Measurements from ENCODE around the gene DFFB.

DFFB gene

DNA sequence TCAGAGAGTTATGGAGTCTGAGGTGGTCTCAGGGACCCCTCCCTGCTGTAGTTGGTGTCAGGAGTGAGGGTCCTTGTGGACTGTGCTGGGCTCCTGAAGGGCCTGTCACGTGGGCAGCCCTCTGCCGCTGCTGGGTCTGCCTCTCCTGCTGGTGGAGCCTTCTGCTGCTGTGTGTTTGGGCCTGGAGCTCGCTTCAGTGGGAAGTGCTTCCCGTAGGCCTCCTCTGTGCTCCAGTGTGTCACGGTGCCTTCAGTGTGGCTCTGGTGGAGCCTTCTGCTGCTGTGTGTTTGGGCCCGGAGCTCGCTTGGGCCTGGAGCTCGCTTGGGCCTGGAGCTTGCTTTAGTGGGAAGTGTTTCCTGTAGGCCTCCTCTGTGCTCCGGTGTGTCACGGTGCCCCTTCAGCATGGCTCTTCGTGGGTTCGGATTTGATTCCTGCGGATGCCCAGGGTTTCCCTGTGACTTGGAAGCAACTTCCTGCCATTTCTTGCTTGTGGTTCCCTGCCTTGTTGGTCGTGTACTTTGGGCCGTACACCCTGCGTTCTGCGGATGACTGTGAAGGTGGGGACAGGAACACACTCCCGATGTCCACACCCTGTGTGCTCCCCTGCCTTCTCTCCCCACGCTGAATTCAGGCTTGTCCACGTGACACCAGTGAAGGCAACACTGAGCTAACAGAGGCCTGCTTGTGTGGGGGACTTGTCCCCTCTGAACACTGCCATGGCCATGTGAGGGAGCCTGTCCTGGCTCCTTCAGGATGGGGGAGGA, 23.3 kb downstream of the DFFB start:
- no peaks in the 10 kb centered on the region for H3K27me3 ChIP-seq (ENCODE audit: control insufficient read depth in 5 of 5, insufficient read depth in 4 of 5, low read length in 5 of 5)
- H3K9ac ChIP-seq (ENCODE audit: low read length in 5 of 5) = no peak overlapping the region
- no peaks in the 10 kb centered on the region for H3K4me1 ChIP-seq (ENCODE audit: control insufficient read depth in 5 of 5, insufficient read depth in 5 of 5, low read length in 5 of 5)
- H3K36me3 ChIP-seq (ENCODE audit: control insufficient read depth in 5 of 5, insufficient read depth in 5 of 5, low read length in 5 of 5) = peaks cover 7 to 79% (median 57%) of the 10 kb centered on the region in 5 donors
- peaks cover 4 to 16% (median 15%) of the 10 kb centered on the region in 5 donors for H3K9me3 ChIP-seq (ENCODE audit: control insufficient read depth in 5 of 5, low read length in 5 of 5)
- H3K27ac ChIP-seq (ENCODE audit: low read depth, low read length) = no peak overlapping the region
- H3K4me3 ChIP-seq (ENCODE audit: low read depth in 1 of 5, low read length in 5 of 5) = no peak overlapping the region

DNA sequence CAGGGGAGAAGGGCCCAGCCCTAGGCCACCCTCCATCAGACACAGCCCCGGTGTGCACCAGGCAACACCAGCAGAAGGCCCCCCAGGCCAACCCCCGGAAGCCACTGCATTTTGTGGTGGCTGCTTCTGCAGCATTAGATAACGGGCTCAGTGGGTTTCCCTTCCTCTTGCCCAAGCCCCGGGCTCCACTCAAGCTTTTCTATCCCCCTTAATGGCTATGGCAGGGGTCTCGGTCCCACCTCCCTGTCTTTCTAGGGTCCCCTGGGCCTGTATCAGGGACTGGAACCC, 23.9 kb downstream of the DFFB start:
- peaks cover 4 to 16% (median 15%) of the 10 kb centered on the region in 5 donors for H3K9me3 ChIP-seq (ENCODE audit: control insufficient read depth in 5 of 5, low read length in 5 of 5)
- no peak overlapping the region for H3K9ac ChIP-seq (ENCODE audit: low read length in 5 of 5)
- no peaks in the 10 kb centered on the region for H3K27me3 ChIP-seq (ENCODE audit: control insufficient read depth in 5 of 5, insufficient read depth in 4 of 5, low read length in 5 of 5)
- no peaks in the 10 kb centered on the region for H3K4me1 ChIP-seq (ENCODE audit: control insufficient read depth in 5 of 5, insufficient read depth in 5 of 5, low read length in 5 of 5)
- H3K36me3 ChIP-seq (ENCODE audit: control insufficient read depth in 5 of 5, insufficient read depth in 5 of 5, low read length in 5 of 5) = peaks cover 5 to 81% (median 59%) of the 10 kb centered on the region in 5 donors
- no peak overlapping the region for H3K4me3 ChIP-seq (ENCODE audit: low read depth in 1 of 5, low read length in 5 of 5)
- H3K27ac ChIP-seq (ENCODE audit: low read depth, low read length) = no peak overlapping the region

DNA sequence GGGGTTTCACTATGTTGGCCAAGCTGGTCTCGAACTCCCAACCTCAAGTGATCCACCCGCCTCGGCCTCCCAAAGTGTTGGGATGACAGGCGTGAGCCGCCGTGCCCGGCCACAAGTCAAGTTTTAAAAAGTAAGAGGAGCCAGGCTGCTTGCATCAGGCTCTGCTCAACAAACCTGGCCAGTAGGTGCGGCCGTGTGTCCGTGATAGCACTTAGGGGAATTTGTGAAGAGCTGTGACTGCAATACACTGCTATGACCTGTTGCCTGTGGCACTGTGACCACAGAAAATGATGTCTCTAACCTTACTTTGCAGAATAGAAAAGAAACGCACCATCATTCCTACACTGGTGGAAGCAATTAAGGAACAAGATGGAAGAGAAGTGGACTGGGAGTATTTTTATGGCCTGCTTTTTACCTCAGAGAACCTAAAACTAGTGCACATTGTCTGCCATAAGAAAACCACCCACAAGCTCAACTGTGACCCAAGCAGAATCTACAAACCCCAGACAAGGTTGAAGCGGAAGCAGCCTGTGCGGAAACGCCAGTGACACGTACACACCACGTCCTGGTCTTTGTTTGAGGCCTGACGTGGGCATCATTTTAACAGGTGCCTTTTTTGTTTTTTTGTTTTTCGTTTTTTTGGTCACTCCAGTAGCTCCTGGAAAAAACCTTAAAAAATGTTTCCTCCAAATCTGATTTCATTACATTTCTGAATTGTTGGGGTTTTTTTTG, 26.1 kb downstream of the DFFB start:
- H3K4me1 ChIP-seq (ENCODE audit: control insufficient read depth in 5 of 5, insufficient read depth in 5 of 5, low read length in 5 of 5) = no peaks in the 10 kb centered on the region
- no peak overlapping the region for H3K27ac ChIP-seq (ENCODE audit: low read depth, low read length)
- no peak overlapping the region for H3K4me3 ChIP-seq (ENCODE audit: low read depth in 1 of 5, low read length in 5 of 5)
- no peak overlapping the region for H3K9ac ChIP-seq (ENCODE audit: low read length in 5 of 5)
- H3K9me3 ChIP-seq (ENCODE audit: control insufficient read depth in 5 of 5, low read length in 5 of 5) = peaks cover 4 to 16% (median 15%) of the 10 kb centered on the region in 5 donors
- H3K36me3 ChIP-seq (ENCODE audit: control insufficient read depth in 5 of 5, insufficient read depth in 5 of 5, low read length in 5 of 5) = peaks cover 7 to 82% (median 57%) of the 10 kb centered on the region in 5 donors
- H3K27me3 ChIP-seq (ENCODE audit: control insufficient read depth in 5 of 5, insufficient read depth in 4 of 5, low read length in 5 of 5) = no peaks in the 10 kb centered on the region

DNA sequence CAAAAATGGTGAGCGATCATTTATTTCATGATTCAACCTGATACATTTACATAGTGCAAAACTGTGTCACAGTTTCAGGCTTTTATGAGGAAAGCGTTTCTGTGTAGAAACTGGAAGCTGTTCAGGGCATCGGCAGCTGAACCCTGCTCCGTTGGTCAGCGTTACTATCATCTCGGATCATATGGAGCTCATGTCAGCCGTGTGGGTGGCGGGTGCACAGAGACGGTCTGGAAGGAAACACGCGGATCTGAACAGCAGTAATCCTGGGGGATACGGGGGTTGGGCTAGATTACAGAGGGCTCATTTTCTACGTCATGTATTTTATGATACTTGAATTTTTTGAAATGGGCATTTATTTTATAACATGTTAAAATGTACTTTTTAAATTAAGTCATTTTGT, 27.7 kb downstream of the DFFB start:
- peaks cover 4 to 82% (median 53%) of the 10 kb centered on the region in 5 donors for H3K36me3 ChIP-seq (ENCODE audit: control insufficient read depth in 5 of 5, insufficient read depth in 5 of 5, low read length in 5 of 5)
- no peak overlapping the region for H3K9ac ChIP-seq (ENCODE audit: low read length in 5 of 5)
- H3K9me3 ChIP-seq (ENCODE audit: control insufficient read depth in 5 of 5, low read length in 5 of 5) = peaks cover 0 to 2% (median 0%) of the 10 kb centered on the region in 5 donors
- H3K4me1 ChIP-seq (ENCODE audit: control insufficient read depth in 5 of 5, insufficient read depth in 5 of 5, low read length in 5 of 5) = no peaks in the 10 kb centered on the region
- H3K27me3 ChIP-seq (ENCODE audit: control insufficient read depth in 5 of 5, insufficient read depth in 4 of 5, low read length in 5 of 5) = no peaks in the 10 kb centered on the region
- no peak overlapping the region for H3K4me3 ChIP-seq (ENCODE audit: low read depth in 1 of 5, low read length in 5 of 5)
- H3K27ac ChIP-seq (ENCODE audit: low read depth, low read length) = no peak overlapping the region

DNA sequence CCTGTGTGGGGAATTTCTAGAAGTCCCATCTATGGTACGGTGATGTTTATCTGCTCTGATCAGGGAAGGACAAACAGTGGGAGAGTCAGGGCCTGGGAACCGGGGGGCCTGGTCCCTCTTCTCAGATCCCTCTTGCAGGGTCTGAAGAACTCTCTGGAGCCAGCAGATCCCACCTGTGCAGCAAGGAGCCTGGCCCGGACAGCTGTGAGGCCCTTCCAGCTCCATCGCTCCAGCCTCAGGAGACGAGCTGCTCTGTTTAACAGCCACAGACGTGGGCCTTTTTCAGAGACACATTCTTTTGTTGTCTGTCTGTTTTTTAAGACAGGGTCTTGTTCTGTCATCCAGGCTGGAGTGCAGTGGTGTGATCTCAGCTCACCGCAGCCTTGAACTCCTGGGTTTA, 28.3 kb downstream of the DFFB start:
- no peak overlapping the region for H3K9ac ChIP-seq (ENCODE audit: low read length in 5 of 5)
- no peak overlapping the region for H3K4me3 ChIP-seq (ENCODE audit: low read depth in 1 of 5, low read length in 5 of 5)
- peaks cover 0 to 4% (median 0%) of the 10 kb centered on the region in 5 donors for H3K4me1 ChIP-seq (ENCODE audit: control insufficient read depth in 5 of 5, insufficient read depth in 5 of 5, low read length in 5 of 5)
- H3K27ac ChIP-seq (ENCODE audit: low read depth, low read length) = no peak overlapping the region
- H3K27me3 ChIP-seq (ENCODE audit: control insufficient read depth in 5 of 5, insufficient read depth in 4 of 5, low read length in 5 of 5) = no peaks in the 10 kb centered on the region
- peaks cover 4 to 82% (median 53%) of the 10 kb centered on the region in 5 donors for H3K36me3 ChIP-seq (ENCODE audit: control insufficient read depth in 5 of 5, insufficient read depth in 5 of 5, low read length in 5 of 5)
- H3K9me3 ChIP-seq (ENCODE audit: control insufficient read depth in 5 of 5, low read length in 5 of 5) = no peaks in the 10 kb centered on the region

- H3K9ac ChIP-seq (ENCODE audit: low read length in 5 of 5) = no peak overlapping the region
- H3K27ac ChIP-seq (ENCODE audit: low read depth, low read length) = no peak overlapping the region
- no peaks in the 10 kb centered on the region for H3K9me3 ChIP-seq (ENCODE audit: control insufficient read depth in 5 of 5, low read length in 5 of 5)
- peaks cover 0 to 4% (median 0%) of the 10 kb centered on the region in 5 donors for H3K4me1 ChIP-seq (ENCODE audit: control insufficient read depth in 5 of 5, insufficient read depth in 5 of 5, low read length in 5 of 5)
- H3K36me3 ChIP-seq (ENCODE audit: control insufficient read depth in 5 of 5, insufficient read depth in 5 of 5, low read length in 5 of 5) = peaks cover 4 to 82% (median 55%) of the 10 kb centered on the region in 5 donors
- H3K4me3 ChIP-seq (ENCODE audit: low read depth in 1 of 5, low read length in 5 of 5) = no peak overlapping the region
- no peaks in the 10 kb centered on the region for H3K27me3 ChIP-seq (ENCODE audit: control insufficient read depth in 5 of 5, insufficient read depth in 4 of 5, low read length in 5 of 5)
These were observed 28.9 kb downstream of the DFFB start for GRCh38 chr1:3886106-3886670.

DNA sequence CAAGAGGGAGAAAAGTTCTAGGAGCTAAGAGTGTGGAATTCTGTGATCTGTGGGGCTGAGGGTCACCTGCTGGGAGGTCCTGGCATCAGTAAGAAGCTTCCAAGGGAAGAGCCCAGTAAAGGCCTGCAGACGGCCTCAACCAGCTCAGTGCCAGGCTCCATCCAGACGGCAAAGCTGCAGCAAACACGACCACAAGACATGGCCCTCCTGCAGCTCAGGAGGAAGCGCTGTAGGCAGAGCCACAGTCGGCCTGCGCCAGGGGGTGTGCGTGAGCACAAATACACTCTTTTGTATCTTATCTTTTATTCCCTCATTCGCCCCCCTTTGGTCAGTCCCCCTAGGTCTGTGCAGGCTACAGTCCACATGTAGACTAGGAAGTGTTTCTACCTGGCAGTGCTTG, 29.4 kb downstream of the DFFB start:
- H3K36me3 ChIP-seq (ENCODE audit: control insufficient read depth in 5 of 5, insufficient read depth in 5 of 5, low read length in 5 of 5) = peaks cover 4 to 84% (median 57%) of the 10 kb centered on the region in 5 donors
- H3K4me3 ChIP-seq (ENCODE audit: low read depth in 1 of 5, low read length in 5 of 5) = no peak overlapping the region
- H3K27ac ChIP-seq (ENCODE audit: low read depth, low read length) = no peak overlapping the region
- H3K9me3 ChIP-seq (ENCODE audit: control insufficient read depth in 5 of 5, low read length in 5 of 5) = no peaks in the 10 kb centered on the region
- H3K4me1 ChIP-seq (ENCODE audit: control insufficient read depth in 5 of 5, insufficient read depth in 5 of 5, low read length in 5 of 5) = peaks cover 0 to 8% (median 1%) of the 10 kb centered on the region in 5 donors
- no peaks in the 10 kb centered on the region for H3K27me3 ChIP-seq (ENCODE audit: control insufficient read depth in 5 of 5, insufficient read depth in 4 of 5, low read length in 5 of 5)
- H3K9ac ChIP-seq (ENCODE audit: low read length in 5 of 5) = no peak overlapping the region

DNA sequence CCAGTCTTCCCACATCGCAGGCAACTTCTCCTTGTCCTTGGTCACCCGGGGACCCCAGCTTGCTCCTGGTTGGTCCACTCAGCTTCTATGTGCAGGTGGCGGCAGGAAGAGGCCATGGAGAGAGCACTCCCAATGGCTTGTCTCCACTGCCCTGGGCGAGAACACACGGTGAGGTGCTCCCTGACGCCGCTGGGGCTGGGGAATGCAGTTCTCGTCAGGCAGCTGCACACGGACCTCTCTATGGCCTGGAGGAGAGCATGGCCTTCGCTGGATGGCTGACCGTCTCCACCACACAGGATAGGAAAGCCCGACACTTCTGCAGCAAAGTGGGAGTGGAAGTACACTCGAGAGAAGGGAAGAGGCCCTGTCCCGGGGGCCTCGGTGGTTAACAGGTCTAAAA, 31.0 kb downstream of the DFFB start:
- no peak overlapping the region for H3K9ac ChIP-seq (ENCODE audit: low read length in 5 of 5)
- no peaks in the 10 kb centered on the region for H3K9me3 ChIP-seq (ENCODE audit: control insufficient read depth in 5 of 5, low read length in 5 of 5)
- no peak overlapping the region for H3K27ac ChIP-seq (ENCODE audit: low read depth, low read length)
- peaks cover 1 to 12% (median 7%) of the 10 kb centered on the region in 5 donors for H3K4me1 ChIP-seq (ENCODE audit: control insufficient read depth in 5 of 5, insufficient read depth in 5 of 5, low read length in 5 of 5)
- H3K4me3 ChIP-seq (ENCODE audit: low read depth in 1 of 5, low read length in 5 of 5) = no peak overlapping the region
- no peaks in the 10 kb centered on the region for H3K27me3 ChIP-seq (ENCODE audit: control insufficient read depth in 5 of 5, insufficient read depth in 4 of 5, low read length in 5 of 5)
- peaks cover 4 to 80% (median 57%) of the 10 kb centered on the region in 5 donors for H3K36me3 ChIP-seq (ENCODE audit: control insufficient read depth in 5 of 5, insufficient read depth in 5 of 5, low read length in 5 of 5)

DNA sequence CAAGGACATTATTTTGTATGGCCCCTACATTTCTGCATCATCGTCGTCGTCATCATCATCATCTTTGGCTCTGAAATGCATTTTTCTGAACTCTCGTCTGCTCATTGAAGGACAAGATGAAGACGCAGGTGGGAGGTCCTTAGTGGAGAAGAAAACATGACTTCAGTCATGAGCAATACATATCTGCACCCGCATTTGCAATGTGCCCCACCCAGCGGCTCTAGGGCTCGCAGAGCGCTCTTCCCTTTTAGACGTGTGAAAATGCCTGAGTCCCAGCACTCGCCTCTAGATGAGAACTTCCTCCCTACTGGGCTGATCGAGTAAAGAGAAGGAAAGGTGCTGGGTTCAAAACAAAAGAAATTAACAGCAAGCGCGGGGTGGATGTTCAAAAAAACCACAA, 32.7 kb downstream of the DFFB start:
- Histone ChIP-seq H3K4me3 (ENCODE audit: low read depth in 1 of 5, low read length in 5 of 5) (no peak overlapping the region), H3K9ac (ENCODE audit: low read length in 5 of 5) (no peak overlapping the region), H3K4me1 (ENCODE audit: control insufficient read depth in 5 of 5, insufficient read depth in 5 of 5, low read length in 5 of 5) (peaks cover 1 to 12% (median 7%) of the 10 kb centered on the region in 5 donors), H3K27me3 (ENCODE audit: control insufficient read depth in 5 of 5, insufficient read depth in 4 of 5, low read length in 5 of 5) (no peaks in the 10 kb centered on the region), H3K27ac (ENCODE audit: low read depth, low read length) (no peak overlapping the region), H3K9me3 (ENCODE audit: control insufficient read depth in 5 of 5, low read length in 5 of 5) (no peaks in the 10 kb centered on the region), H3K36me3 (ENCODE audit: control insufficient read depth in 5 of 5, insufficient read depth in 5 of 5, low read length in 5 of 5) (peaks cover 4 to 67% (median 49%) of the 10 kb centered on the region in 5 donors)

Data from subcutaneous abdominal adipose tissue (tissue), 5 donors.